CD4-positive, alpha-beta T cell treated with Interleukin-4 for 4 hours (primary cell): Measurements from ENCODE around the gene RHOBTB3.

ENCODE experiments used
- DNase-seq: peaks from one replicate; pipeline ENCODE4 v3.0.0-alpha.2; 2020

RHOBTB3 gene

DNA sequence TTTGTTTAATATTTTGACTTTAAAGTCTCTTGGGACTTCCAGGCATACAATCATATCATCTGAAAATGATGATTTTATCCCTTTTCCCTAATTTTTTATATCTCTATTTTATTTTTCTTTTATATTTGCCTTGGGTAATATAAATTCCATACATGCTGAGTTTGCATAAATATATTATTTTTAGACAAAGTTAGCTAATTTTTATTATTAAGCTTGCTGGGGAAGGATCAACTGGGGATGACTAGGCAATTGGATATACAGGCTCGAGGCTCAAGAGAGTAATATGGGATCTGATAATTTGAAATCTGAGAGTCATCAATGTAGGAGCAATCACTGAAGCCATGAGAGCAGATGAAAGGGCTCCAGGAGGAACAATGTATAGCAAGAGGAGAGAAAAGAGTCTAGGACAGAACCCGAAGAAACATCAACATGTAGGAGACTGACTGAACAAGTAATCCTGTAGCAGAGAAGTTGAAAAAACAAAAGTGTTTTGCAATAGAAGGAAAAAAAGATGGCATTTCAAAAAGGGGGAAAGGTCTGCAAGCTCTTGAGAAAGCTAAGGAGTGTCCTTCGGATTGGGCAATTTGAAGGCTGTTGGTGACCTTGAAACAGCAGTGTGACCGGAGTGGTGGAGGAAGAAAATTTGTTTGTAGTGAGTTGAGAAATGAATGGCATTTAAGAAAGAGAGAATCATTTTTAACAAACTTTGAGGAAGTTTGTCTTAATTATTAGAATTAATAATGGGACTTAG lies 17.0 kb upstream of the RHOBTB3 start:
- no peak for DNase-seq

- DNase-seq = no peak
Observed at GRCh38 chr5:95715799-95716461, 15.2 kb upstream of the RHOBTB3 start.

- no peak for DNase-seq
Observed at GRCh38 chr5:95717439-95717838, 13.7 kb upstream of the RHOBTB3 start.

DNA sequence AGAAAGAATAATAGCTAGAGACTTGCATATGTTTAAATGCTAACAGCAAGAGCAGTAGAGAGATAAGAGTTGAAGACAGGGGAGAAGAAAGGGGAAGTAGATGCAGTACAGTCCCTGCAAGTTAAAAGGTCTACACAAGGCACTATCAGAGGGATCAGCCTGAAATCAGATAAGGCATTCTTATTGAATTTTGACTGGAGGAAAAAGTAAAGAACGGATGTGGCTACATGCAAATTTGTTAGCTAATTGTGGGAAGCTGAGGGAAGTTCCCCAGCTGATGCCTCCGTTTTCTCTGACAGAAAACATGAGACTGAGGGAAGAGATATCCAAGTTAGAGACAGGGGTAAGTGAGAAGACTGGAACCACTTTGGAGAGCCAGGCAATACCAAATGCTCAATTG lies 12.9 kb upstream of the RHOBTB3 start:
- DNase-seq = peak; percentile 37

DNA sequence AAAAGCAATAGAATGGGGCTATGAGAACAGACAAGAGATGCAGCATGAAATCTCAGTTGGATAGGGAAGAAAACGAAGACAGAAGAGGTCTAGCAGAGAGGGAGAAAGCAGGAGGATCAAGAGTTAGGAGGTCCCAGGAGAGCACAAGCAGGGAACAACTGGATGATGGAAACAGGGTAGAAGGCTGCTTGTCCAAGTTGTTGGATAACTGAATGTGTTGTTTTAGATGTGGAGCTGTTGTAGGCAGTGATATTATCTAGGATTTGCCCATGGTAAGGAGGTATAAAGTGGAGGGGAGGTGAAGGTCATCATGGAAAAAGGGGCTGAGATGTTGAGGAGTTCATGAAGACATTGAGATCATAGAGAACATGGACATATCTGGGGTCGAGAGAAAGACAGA lies 12.4 kb upstream of the RHOBTB3 start:
- DNase-seq = no peak

DNA sequence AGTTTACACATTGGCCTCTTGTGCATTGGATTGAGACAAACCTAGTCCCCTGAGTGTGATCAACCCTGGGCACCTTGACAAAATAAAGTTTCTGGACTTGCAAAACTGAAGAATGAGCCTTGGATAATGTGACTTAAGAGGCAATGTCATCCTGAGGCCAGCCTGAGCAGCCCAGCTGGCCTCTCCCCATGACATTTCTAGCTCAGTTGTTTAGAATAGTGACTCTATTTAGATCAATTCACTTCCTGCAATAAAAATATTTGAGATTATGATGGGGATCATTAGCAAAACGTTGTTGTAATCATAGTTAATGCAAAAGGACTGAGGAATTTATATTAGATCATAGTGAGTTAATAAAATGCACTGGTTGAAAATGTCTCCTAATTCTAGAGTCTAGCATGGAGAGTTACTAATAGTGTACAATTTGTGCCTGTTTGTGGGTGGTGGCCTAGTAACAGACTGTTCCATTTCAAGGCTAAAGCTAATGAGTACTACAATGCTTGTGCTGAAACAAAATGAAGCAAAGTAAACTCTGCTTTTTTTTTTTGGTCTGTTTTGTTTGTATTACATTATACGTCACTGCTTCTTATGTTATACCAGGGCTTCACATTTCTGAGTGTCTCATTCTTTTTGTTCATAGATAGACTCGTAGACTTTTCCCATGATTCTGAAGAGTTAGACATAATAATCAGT lies 10.9 kb upstream of the RHOBTB3 start:
- no peak for DNase-seq

DNA sequence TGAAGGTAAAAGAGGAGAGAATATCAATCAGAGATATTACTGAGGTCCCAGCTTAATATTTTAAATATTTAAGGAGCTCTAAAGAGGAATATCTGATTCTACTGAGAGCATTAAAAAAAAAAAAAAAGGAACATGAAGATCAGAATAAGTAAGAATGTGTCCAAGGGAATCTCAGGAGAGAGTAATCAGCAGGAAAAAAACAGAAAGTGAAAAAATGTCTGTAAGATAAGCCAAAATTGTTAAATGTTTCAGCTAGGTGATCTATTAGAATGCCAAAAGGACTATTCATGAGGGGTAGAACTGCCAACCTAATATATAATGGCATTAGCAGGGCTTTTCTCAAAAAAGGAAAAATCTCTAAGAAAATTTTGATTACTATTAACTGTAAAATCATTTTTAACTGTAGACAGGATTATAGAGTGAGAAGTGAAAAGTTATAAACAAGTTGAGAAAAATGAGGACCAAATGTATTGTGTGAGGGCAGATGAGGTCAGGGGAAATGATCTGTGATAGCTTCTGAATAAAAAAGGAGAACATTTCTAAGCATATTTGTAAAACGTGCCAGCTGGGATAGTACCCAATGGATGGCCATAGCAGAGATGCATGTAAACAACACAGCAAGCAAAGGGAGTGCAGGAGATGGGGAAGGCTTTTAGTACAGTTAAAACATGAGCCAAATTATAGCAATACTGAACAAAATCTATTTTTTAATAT lies 9.4 kb upstream of the RHOBTB3 start:
- no peak for DNase-seq

GRCh38 chr5:95723632-95724369 lies 7.3 kb upstream of the RHOBTB3 start:
- no peak for DNase-seq

GRCh38 chr5:95725071-95725820 lies 5.9 kb upstream of the RHOBTB3 start:
- no peak for DNase-seq

GRCh38 chr5:95725937-95726810 lies 5.0 kb upstream of the RHOBTB3 start:
- DNase-seq = no peak

GRCh38 chr5:95726811-95727763 lies 4.0 kb upstream of the RHOBTB3 start:
- no peak for DNase-seq

DNA sequence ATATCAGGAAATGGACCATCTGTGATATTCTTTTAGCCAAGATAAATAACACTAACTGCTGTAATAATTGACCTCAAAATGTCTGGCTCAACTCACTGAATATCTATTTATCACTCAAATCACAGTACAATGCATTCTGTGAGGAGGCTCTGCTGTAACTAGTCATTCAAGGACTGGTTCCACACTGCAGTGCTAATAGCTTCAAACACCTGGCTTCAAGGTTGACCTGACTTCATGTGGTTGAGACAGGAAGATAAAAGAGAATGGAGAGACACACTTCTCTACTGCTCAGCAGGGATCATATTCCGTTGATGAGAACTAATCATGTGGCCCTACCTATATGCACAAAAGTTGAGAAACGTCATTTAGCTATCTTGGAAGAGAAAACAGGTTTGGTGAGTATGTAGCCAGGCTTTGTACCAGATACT lies 3.4 kb upstream of the RHOBTB3 start:
- no peak for DNase-seq

- no peak for DNase-seq
Observed at GRCh38 chr5:95728494-95729114, 2.5 kb upstream of the RHOBTB3 start.

- DNase-seq = no peak
Observed at GRCh38 chr5:95729115-95730010, 1.8 kb upstream of the RHOBTB3 start.

DNA sequence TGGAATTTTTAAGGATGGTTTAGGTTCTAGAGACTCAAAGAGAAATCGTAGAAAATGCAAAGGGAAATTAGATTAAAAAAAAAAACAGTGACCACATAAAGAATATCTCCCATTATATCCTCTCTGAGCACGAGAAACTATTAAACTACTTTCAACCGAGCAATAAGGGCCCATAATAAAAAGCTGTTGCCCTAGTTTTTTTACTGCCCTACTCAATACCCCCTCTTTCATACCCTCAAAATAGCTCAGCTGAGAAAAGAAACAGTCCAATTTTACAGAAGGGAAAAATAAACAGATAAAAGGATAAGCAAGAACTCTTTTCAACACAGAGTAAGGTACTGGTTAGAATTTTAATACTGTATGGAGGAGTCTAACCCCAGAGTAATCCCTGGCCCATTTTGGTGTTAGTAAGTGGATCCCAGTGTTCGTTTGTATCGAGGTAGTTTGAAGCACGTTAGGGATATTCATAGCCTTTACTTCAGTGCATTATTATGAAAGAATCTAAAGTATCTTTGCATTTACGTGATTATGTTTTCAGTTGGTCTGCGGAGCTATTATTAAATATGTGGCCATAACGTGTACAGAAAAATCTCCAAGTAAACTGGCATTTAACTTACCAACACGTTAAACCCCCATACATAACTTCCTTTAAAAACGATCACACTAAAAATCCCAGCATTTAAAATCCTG lies 980 bp upstream of the RHOBTB3 start:
- no peak for DNase-seq

- DNase-seq = no peak
Observed at GRCh38 chr5:95731571-95732554, 727 bp downstream of the RHOBTB3 start.
